HG03060 (cell line): ENCODE measurements around the gene GDPD5.

Experiments
- ATAC-seq: cut with Tn5 transposase; IDR thresholded peaks from one replicate; pipeline ENCODE4 v1.9.1; 2021; ENCODE audit warnings: low read depth, moderate number of reproducible peaks; ENCODE audit not compliant: unreplicated experiment

GDPD5 gene

GRCh38 chr11:75450826-75451821 lies 74.6 kb downstream of the GDPD5 start:
- no peak for ATAC-seq

DNA sequence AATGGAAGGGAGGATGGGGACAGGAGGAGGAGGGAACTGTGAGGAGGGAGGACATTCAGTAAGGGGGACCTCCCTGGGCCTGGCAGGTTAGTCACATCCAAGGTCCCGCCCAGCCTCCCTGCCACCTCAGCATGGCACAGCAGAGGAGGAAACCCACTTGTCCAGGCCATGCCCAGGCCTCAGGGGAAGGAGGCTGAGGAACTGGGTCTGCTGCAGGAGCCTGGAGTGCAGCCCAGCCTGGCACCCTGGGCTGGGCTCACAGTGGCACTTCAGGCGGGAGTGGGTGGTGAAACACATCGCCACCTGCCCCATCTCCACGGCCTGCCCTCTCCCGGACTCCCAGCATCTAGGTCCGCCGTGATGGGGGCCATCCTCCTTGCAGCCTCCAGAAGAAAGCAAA lies 75.5 kb downstream of the GDPD5 start:
- ATAC-seq, result no peak

DNA sequence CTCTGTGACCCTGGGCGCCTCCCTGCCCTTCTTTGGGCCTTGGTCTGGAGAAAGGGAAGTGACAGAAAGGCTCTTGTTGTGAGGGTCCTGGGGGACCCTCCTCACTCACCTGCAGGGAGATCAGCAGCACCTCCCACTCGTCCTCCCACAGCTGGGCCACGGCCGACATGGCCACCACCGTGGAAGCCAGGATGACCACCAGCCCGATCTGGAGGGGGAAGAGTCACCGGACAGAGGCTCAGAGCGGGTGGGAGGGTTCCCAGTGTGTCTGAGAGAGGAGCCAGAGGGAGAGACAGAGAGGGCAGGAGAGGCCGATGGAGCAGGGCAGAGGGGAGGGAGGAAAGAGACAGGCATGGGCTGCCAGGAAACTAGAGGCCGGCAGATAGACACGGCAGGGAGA lies 76.0 kb downstream of the GDPD5 start:
- ATAC-seq, result no peak

- ATAC-seq, result no peak
These were observed 76.5 kb downstream of the GDPD5 start for GRCh38 chr11:75449271-75449670.

GRCh38 chr11:75447415-75447814 lies 78.3 kb downstream of the GDPD5 start:
- no peak for ATAC-seq

DNA sequence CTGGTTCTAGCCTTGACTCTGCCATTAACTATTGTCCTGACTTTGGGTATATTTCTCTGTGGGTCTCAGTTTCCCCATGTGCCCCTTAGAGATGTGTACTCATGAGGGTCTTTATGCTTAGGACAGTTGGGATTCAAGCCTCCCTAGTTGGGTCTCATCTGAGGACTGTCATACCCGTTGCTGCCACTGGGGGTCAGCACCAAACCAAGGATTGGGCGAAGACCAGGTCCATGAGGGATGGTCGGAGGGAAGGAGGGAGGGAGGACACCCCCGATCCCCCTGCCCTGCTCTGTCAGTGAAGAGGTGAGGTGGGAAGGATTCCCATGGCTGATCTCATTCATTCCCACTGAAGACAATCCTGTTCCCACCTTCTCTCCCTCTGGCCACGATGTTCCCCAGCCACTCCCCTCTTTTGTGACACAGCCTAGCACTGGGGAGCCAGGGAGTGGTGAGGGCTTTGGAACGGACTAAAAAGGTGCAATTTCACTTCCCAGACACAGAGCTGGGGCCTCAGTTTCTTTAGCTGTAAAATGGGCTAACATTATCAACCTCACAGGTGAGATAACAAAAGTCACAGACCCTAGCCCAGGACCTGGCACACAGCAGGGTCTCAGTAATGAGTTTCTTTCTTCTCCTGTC lies 80.3 kb downstream of the GDPD5 start:
- ATAC-seq, result no peak

GRCh38 chr11:75443043-75443442 lies 82.7 kb downstream of the GDPD5 start:
- no peak for ATAC-seq

GRCh38 chr11:75442161-75442885 lies 83.4 kb downstream of the GDPD5 start:
- ATAC-seq, result no peak

- no peak for ATAC-seq
These were observed 84.0 kb downstream of the GDPD5 start for GRCh38 chr11:75441804-75442132.

DNA sequence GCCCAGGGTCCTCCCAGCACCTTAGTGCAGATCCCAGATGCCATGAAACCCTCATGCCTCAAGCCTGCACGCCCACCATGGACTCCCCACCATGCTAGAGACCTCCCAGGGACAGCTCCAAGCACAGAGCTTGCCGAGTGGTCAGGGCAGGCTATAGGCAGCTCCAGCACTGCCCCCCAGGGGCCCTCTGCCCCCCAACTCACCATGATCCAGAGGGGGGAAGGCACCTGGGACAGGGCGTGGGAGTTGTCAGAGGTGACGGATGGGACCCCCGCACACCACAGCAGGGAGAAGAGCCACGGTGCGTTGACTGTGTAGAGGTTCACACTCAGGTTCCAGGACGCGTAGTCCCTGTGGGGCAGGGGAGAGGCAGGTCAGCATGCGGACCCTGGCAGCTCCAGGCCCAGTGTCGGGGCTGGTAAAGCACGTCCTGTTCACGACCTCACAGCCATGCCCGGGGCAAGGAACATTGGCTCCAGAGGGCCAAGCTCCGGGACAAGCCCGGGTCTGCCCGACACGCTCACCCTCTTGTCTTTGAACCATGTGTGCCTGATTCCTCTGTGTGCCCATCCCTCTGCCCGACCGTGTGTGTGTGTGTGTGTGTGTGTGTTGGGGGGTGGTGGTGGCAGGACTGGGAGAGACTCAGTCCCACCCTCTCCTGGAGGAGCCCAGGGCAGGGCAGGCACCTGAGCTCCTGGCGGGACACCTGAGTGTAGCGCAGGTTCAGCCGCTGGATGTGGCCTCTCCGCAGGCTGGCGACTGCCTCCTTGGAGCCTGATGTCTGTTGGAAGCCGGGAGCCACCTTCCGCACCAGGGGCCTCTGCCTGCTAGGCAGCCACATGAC lies 84.6 kb downstream of the GDPD5 start:
- no peak for ATAC-seq

GRCh38 chr11:75439495-75440120 lies 86.1 kb downstream of the GDPD5 start:
- no peak for ATAC-seq

- no peak for ATAC-seq
These were observed 86.7 kb downstream of the GDPD5 start for GRCh38 chr11:75439026-75439425.

- no peak for ATAC-seq
These were observed 87.6 kb downstream of the GDPD5 start for GRCh38 chr11:75437966-75438659.

DNA sequence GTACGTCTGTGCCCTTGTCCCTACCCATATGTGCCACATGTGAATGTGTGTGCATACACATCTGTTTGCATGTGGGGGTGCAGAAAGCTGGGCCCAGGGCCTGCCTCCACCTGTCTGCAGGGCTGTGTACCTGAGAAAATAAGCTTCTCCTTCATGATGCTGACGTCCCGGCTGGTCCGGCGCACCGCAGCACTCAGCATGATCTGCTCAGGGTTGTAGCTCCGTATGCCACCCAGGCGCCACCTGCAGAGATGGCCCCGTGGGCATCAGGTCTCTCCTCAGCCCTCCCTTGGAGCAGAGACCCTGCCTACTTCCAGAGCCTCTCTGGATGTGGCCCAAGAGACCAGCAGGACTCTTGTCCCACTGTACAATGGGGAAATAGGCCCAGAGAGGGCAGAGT lies 88.9 kb downstream of the GDPD5 start:
- no peak for ATAC-seq

DNA sequence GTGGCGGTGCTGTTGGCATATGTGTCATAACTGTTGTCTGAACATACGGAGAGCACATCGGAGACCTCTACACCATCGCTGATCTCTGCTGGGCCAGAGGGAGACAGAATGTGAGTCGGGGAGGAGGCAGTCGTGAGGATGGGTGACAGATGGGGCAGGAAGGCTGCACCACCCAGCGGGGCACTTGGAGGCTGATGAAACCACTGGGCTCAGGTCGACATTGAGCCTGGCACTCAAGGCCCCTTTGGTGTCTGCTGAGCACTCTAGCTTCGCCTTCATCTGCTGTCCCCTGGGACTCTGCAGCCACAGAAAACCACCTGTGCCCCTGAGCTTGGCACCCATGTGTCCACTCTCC lies 90.2 kb downstream of the GDPD5 start:
- ATAC-seq, result no peak

DNA sequence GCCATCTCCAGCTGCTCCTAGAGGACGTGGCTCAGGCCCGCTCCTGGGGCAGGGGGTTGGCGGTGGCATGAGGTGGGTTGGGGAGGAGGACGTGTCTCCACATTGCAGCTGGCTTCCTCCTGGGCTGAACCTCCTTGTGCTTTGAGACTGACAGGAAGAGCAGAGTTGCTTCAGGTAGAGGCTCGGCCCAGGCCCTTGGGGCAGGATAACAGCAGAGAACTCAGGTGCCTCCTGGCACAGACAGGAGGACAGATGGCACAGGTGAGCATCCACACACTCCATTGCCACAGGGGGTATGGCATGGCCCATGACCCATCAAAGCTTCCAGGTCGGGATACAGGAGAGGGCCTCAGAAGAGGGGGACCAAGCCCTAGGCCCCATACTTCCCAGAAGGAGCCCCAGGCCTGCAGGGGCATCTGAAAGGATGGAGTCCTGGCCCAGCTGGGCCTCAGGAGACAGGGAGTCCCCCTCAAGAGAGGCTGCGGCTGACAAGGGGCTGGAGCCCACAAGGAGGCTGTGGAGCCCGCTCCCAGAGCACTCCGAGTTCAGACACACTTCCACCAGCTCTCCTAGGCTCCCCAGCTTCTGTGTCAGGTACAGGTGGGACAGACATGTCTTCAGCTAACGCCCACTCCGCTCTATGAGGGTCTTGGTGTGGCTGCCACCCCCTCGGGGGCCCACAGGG lies 90.7 kb downstream of the GDPD5 start:
- no peak for ATAC-seq

- ATAC-seq, result no peak
These were observed 91.7 kb downstream of the GDPD5 start for GRCh38 chr11:75434051-75434450.

DNA sequence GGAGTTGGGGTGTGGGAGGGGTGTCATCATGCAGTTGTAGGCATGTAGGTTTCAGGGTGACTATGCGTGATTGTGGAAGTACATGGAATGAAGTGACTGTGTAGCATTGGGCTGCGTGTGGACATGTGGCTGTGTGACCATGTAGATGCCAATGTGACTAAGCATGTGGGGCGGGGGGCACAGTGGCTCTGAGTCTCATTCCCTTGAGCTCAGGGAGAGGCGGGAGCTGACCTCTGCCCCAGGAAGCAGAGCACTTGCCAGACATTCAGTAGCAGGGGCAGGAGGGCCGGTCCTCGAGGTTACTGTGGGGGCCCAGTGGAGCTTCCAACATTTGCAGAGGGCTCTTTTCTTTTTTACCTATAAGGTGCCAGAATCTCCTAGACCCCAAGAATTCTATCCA lies 92.3 kb downstream of the GDPD5 start:
- ATAC-seq, result no peak

DNA sequence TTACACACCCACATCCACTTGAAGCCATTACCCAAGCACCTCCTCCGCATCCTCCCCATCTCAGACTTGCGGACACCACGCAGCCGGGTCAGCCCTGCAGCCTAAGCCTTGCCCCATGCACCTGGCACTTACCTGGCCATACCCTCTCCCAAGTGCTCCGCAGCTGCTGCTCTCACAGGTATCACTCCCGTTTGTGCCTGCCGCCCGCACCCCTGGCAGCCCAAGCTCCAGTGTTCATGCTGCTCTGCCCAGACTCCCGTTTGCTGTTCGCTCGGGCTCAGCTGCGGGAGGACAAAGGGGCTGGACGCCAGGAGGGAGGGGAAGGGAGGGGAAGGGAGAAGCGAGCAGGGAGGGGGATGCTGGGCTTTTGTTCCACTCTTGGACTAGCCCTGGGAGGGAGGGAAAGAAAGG lies 92.8 kb downstream of the GDPD5 start, which contains the start of gene KLHL35:
TSS of gene KLHL35 (minus strand) at position 293 of the 411 bp plus-strand sequence. CDS start 2,574 bp downstream, outside the sequence.
- ATAC-seq, result no peak
